A549 (cell line): Measurements from ENCODE around the gene C11orf21.

Source experiments
- CBX2 ChIP-seq: fragments of 200-600 bp; sonication (generic); IDR thresholded peaks from 2 replicates; pipeline ENCODE4 v1.6.1; 2016; ENCODE audit warnings: low read depth, mild to moderate bottlenecking, borderline replicate concordance
- CHD4 ChIP-seq: fragments of 200-600 bp; sonication (generic); IDR thresholded peaks from 2 replicates; pipeline ENCODE4 v1.6.1; 2016; ENCODE audit warnings: antibody characterized with exemption, mild to moderate bottlenecking, borderline replicate concordance
- MAZ ChIP-seq: fragments of 150-350 bp; IDR thresholded peaks from 2 replicates; pipeline ENCODE4 v1.6.1; 2014; ENCODE audit warnings: antibody characterized with exemption, low read depth, low read length, borderline replicate concordance
- MYC ChIP-seq: IDR thresholded peaks from 2 replicates; pipeline ENCODE4 v1.6.1; 2012; ENCODE audit warnings: mild to moderate bottlenecking, inconsistent platforms, low read length, improper control_type of control experiment, borderline replicate concordance
- NPAS2 ChIP-seq: fragments of 250-450 bp; sonication (Bioruptor Pico); IDR thresholded peaks from 2 replicates; pipeline ENCODE4 v1.8.0; 2022; ENCODE audit warnings: mild to moderate bottlenecking, moderate library complexity, borderline replicate concordance
- POLR2A ChIP-seq: IDR thresholded peaks from 2 replicates; pipeline ENCODE4 v1.6.1; 2012; ENCODE audit warnings: mild to moderate bottlenecking, low read length
- RFX5 ChIP-seq: fragments of 450-650 bp; IDR thresholded peaks from 2 replicates; pipeline ENCODE4 v1.7.1; 2014; ENCODE audit warnings: antibody characterized with exemption, mild to moderate bottlenecking, moderate library complexity
- TP53 ChIP-seq: fragments of 250-450 bp; sonication (Bioruptor Pico); IDR thresholded peaks from 2 replicates; pipeline ENCODE4 v1.5.0; 2021; ENCODE audit warnings: mild to moderate bottlenecking, moderate library complexity
- TF ChIP-seq, protein P1 (sequence below): fragments of >200 bp; sonication (Bioruptor Twin); formaldehyde crosslinking; IDR thresholded peaks from 3 replicates; pipeline ENCODE4 v1.5.1; 2016
- TF ChIP-seq, protein P2 (sequence below): fragments of 200-600 bp; sonication (generic); IDR thresholded peaks from 2 replicates; pipeline ENCODE4 v1.6.1; 2016; ENCODE audit warnings: antibody characterized with exemption, mild to moderate bottlenecking, moderate library complexity

DNA sequence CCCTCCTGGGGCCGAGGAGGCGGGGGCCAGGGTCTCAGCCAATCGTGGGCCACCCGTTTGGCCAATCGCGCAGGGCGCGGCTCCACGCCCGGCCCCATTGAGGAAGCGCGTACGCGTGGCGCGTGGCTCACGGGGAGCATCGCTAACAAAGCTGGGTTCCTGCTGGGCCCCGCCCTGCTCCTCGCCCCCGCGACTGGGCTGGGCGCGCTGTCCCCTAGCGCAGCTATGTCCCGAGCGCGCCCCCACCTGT, 30.7 kb downstream of the C11orf21 start:
- no peak for TF ChIP-seq TP53
- no peak for TF ChIP-seq CHD4
- TF ChIP-seq, protein P1, sequence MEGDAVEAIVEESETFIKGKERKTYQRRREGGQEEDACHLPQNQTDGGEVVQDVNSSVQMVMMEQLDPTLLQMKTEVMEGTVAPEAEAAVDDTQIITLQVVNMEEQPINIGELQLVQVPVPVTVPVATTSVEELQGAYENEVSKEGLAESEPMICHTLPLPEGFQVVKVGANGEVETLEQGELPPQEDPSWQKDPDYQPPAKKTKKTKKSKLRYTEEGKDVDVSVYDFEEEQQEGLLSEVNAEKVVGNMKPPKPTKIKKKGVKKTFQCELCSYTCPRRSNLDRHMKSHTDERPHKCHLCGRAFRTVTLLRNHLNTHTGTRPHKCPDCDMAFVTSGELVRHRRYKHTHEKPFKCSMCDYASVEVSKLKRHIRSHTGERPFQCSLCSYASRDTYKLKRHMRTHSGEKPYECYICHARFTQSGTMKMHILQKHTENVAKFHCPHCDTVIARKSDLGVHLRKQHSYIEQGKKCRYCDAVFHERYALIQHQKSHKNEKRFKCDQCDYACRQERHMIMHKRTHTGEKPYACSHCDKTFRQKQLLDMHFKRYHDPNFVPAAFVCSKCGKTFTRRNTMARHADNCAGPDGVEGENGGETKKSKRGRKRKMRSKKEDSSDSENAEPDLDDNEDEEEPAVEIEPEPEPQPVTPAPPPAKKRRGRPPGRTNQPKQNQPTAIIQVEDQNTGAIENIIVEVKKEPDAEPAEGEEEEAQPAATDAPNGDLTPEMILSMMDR: no peak
- TF ChIP-seq MAZ: no peak
- TF ChIP-seq POLR2A: no peak
- TF ChIP-seq CBX2: no peak
- TF ChIP-seq, protein P2, sequence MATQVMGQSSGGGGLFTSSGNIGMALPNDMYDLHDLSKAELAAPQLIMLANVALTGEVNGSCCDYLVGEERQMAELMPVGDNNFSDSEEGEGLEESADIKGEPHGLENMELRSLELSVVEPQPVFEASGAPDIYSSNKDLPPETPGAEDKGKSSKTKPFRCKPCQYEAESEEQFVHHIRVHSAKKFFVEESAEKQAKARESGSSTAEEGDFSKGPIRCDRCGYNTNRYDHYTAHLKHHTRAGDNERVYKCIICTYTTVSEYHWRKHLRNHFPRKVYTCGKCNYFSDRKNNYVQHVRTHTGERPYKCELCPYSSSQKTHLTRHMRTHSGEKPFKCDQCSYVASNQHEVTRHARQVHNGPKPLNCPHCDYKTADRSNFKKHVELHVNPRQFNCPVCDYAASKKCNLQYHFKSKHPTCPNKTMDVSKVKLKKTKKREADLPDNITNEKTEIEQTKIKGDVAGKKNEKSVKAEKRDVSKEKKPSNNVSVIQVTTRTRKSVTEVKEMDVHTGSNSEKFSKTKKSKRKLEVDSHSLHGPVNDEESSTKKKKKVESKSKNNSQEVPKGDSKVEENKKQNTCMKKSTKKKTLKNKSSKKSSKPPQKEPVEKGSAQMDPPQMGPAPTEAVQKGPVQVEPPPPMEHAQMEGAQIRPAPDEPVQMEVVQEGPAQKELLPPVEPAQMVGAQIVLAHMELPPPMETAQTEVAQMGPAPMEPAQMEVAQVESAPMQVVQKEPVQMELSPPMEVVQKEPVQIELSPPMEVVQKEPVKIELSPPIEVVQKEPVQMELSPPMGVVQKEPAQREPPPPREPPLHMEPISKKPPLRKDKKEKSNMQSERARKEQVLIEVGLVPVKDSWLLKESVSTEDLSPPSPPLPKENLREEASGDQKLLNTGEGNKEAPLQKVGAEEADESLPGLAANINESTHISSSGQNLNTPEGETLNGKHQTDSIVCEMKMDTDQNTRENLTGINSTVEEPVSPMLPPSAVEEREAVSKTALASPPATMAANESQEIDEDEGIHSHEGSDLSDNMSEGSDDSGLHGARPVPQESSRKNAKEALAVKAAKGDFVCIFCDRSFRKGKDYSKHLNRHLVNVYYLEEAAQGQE: no peak
- no peak for TF ChIP-seq RFX5
- no peak for TF ChIP-seq MYC
- no peak for TF ChIP-seq NPAS2 (CRISPR knock-in tag)
